Measurements from ENCODE around the gene PROK1.
A peak's percentile ranks its signal among the peaks of the same experiment; 100 is the strongest.

DNA sequence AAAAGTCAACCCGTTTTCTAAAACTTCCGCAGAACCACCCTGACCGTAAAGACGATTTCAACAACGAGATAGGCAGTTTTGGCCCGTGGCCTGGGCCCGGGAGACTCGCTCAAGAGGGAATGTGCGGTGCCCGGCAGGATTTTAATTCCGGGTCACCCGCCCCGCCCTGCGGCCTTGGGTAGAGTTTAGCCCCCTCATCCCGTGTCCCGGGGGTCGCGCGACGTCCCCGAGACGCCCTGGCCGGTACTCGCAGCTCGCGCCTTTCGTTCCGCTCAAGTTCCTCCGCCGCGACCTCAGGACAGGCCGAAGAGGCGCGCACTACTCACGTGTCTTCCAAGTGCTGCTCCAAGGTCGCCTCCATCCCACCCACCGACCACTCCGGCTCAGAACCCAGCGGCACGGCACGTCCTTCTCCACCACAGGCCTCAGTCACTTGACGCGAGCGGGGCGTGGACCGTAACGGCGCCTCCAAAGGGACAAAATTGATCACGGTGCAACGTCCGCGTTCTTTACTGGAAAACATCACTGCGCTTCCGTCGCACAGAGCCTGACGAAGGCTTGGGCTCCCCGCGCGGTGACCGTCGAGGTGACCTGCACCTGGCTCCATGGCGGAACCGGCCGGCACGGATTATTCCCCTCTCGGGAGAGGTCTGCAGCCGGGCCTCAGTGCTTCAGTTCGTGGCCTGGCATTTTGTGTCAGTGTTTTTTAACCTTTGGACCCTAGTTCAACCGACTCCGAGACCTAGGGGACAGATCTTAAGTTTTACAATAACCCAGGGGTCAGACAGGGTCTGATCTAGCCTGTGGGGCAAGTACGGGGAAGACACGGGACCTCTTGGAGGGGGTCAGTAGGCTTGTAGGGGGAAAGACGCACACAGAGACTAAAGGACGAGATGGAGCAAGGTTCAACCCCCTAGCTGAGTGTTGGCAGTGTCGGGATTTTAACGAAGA lies 43.4 kb upstream of the PROK1 start, which contains the start of gene LAMTOR5:
- TF ChIP-seq CTCF (IDR thresholded peaks at IDR 0.05) (no peak), RCOR1 (IDR thresholded peaks at IDR 0.05; ENCODE audit: low read depth, low read length) (no peak), RAD21 (conservative IDR thresholded peaks at IDR 0.05 in 1 of 2, IDR thresholded peaks at IDR 0.05 in 1 of 2) (peak; percentile 31 to 49; a peak in 3 of 5 replicates), HMGXB4 (CRISPR knock-in tag; IDR thresholded peaks at IDR 0.05; ENCODE audit: borderline replicate concordance) (no peak), POLR2A (IDR thresholded peaks at IDR 0.05; ENCODE audit: low read length) (peak; percentile 69), SREBF2 (IDR thresholded peaks at IDR 0.05) (no peak), ESRRA (IDR thresholded peaks at IDR 0.05; ENCODE audit: borderline replicate concordance, low read length) (no peak)
